Effector memory CD4-positive, alpha-beta T cell (primary cell): ENCODE results near the gene ITGA11.

Experiments
- DNase-seq, 3 donors: peaks; one replicate each; pipeline ENCODE4 v3.0.0-alpha.2; 2020
- H3K27ac ChIP-seq: 2 replicates; pipeline ENCODE4 v1.7.0; 2013; ENCODE audit warnings: mild to moderate bottlenecking, low read length, moderate library complexity; ENCODE audit not compliant: insufficient read depth, poor library complexity, severe bottlenecking
- H3K27me3 ChIP-seq: replicated peaks from 2 replicates; pipeline ENCODE4 v1.7.0; 2013; ENCODE audit warnings: mild to moderate bottlenecking, low read length; ENCODE audit not compliant: insufficient read depth, control insufficient read depth, poor library complexity, severe bottlenecking
- H3K36me3 ChIP-seq: 2 replicates; pipeline ENCODE4 v1.7.0; 2013; ENCODE audit warnings: mild to moderate bottlenecking, low read length, moderate library complexity; ENCODE audit not compliant: control insufficient read depth, insufficient read depth
- H3K4me1 ChIP-seq: 2 replicates; pipeline ENCODE4 v1.7.0; 2013; ENCODE audit warnings: low read length, mild to moderate bottlenecking; ENCODE audit not compliant: control insufficient read depth, insufficient read depth, poor library complexity, severe bottlenecking
- H3K4me3 ChIP-seq: 2 replicates; pipeline ENCODE4 v1.7.0; 2013; ENCODE audit warnings: low read length, low read depth, mild to moderate bottlenecking; ENCODE audit not compliant: insufficient read depth, poor library complexity, severe bottlenecking
- H3K9me3 ChIP-seq: 2 replicates; pipeline ENCODE4 v1.7.0; 2013; ENCODE audit warnings: mild to moderate bottlenecking, low read length, moderate library complexity; ENCODE audit not compliant: control insufficient read depth

Gene ITGA11

DNA sequence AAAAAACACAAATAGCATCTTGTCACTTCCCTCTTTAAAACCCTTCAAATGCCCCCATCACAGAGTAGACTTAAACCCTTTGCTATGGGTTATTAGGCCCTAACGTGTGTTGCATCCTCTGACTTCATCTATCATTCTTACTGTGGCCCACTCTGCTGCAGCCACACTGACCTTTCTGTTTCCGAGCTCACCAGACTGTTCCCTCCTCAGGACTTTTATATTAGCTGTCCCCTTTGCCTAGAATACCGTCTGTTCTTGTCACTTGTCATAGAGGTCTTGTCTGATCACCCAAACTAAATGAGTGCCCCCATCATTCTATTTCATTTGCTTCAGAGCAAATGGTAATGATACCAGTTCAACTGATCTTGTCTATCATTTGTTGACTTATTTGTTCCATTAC, 155.3 kb downstream of the ITGA11 start:
- no peaks in the 10 kb centered on the region for H3K9me3 ChIP-seq
- no peaks in the 10 kb centered on the region for H3K36me3 ChIP-seq
- no peaks in the 10 kb centered on the region for H3K27me3 ChIP-seq
- H3K4me1 ChIP-seq = peaks cover 27% of the 10 kb centered on the region
- peak overlapping the region; percentile 87 for H3K4me3 ChIP-seq
- DNase-seq = no peak
- peak overlapping the region; percentile 93 for H3K27ac ChIP-seq

DNA sequence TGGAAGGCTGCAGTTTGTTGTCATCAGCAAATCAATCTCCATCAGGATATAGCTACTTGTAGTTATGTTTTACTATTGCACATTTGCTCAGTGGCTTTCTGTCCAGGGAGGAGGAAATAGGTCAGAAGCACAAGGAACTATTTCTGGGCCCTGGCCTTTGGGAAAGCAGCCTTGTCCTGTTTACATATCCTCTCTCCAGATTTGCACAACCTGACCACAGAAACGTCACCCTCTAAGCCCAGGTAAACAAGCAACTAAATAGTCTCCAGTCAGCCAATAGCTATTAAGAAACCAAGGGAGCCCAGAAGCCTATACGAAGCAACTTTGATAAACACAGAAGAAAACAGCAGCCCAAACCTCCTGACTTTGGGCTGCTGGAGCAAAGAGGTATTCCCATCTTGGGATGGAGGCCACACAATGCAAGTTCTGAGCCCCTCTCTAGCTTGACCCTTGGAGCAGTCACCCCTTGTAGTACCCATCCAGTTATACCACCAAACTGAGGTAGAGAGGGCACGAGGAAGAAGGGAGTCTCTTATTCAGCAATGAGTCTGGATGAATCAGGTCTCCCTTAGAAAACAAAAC, 156.7 kb downstream of the ITGA11 start:
- no peak overlapping the region for H3K4me3 ChIP-seq
- no peak overlapping the region for H3K27ac ChIP-seq
- H3K9me3 ChIP-seq = no peaks in the 10 kb centered on the region
- no peaks in the 10 kb centered on the region for H3K27me3 ChIP-seq
- H3K36me3 ChIP-seq = no peaks in the 10 kb centered on the region
- H3K4me1 ChIP-seq = peaks cover 17% of the 10 kb centered on the region
- DNase-seq = no peak

DNA sequence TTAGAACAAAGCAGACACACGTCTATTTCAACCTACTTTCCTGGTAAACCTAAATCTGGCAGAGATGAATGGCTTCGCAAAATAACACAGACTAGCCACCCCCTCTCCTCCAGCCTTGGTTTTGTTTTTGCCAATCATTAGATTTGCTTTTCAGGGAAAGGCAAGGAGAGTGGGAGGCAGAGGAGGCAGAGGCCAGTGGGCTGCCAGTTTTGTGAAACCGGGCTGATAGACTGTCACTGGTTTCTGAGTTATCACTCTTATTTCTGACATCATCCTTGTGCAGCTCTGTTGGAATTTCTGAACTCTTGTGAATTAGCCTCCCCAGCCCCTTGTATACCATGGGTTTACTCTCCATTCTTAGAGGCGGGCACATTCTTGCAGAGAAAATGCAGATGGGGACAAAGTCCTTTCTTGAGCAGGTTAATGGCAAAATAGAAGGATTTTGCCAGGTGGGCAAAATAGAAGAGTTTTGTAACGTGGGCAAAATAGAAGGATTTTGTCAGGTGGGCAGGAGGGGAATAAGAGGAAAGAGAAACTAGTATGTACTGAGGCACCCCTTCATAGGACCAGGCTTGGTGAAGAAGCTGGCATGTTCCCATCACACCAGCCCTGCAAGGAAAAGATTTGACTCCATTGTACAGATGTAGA, 157.6 kb downstream of the ITGA11 start:
- no peak for DNase-seq
- Histone ChIP-seq H3K27me3 (no peaks in the 10 kb centered on the region), H3K36me3 (no peaks in the 10 kb centered on the region), H3K9me3 (no peaks in the 10 kb centered on the region), H3K27ac (no peak overlapping the region), H3K4me3 (no peak overlapping the region), H3K4me1 (peaks cover 8% of the 10 kb centered on the region)

DNA sequence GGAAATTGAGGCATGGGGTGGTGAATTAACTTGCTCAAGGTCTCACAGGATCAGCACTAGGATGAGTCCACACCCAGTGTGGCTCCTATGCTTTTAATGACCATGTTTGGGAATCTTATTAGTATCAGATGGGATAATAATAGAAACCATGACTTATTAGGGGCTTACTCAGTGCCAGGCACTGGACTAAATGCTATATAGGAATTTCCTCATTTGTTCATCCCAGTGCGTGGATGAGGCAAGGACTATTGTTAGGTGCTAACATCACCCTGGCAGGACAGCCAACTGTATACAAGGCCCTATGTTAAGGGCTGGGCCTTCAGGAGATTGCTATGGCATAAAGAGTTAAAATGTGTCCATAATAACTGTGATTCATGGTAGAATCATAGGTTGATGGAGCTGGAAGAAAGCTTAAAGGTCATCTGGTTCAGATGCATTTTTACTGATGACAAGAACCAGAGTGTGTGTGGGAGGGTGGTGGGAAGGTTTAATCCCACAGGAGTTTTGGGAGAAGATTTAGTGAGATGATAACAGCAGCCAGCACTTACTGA, 159.2 kb downstream of the ITGA11 start:
- H3K9me3 ChIP-seq = no peaks in the 10 kb centered on the region
- DNase-seq = no peak
- no peak overlapping the region for H3K27ac ChIP-seq
- H3K4me3 ChIP-seq = no peak overlapping the region
- no peaks in the 10 kb centered on the region for H3K27me3 ChIP-seq
- no peaks in the 10 kb centered on the region for H3K4me1 ChIP-seq
- H3K36me3 ChIP-seq = no peaks in the 10 kb centered on the region

DNA sequence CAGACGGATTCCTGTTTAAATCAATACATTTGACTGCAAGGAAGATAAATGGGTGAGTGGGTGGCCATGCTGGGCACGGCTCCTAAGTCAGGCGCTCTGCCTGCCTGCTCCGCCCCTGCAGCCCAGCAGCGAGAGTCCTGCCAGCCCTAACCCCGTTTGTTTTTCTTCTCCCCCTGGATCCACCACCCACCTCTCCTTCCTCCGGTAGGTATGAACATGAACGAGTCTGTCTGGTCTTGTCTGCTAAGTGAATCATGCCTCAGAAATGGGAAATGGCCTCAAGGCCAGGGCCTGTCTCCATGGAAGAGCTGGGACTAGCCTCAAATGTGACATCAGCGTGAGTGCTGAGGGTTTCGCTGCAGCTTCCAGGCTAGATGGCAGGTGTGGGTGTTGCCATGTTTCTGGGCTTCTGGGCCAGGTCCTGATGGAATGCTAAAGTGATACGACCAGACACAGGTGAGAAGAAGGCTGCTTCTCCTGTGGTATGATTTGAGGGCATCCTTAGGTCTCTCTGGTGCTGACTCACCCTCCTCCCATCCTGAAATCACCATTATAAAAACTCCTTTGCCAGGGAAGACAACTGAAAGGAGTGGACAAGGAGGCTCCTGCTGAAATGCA, 160.0 kb downstream of the ITGA11 start:
- no peak for DNase-seq
- Histone ChIP-seq H3K36me3 (no peaks in the 10 kb centered on the region), H3K4me3 (no peak overlapping the region), H3K4me1 (no peaks in the 10 kb centered on the region), H3K9me3 (no peaks in the 10 kb centered on the region), H3K27ac (no peak overlapping the region), H3K27me3 (no peaks in the 10 kb centered on the region)

DNA sequence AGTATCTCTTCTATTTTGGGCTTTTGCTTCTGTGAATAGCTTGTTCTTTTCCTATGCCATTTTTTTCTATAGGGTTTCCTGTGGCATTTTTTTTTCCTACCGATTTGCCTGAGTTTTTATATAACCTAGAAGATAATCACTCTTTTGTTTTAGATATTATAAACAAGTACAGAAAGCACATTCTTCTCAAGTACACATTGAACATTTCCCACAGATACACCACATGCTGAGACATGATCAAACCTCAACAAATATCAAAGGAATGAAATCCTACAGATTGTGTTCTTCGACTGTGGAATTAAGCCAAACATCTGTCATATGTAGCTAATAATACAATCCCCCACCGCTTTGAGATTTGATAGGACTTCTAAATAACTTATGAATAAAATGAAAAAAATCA, 163.6 kb downstream of the ITGA11 start:
- Histone ChIP-seq H3K36me3 (no peaks in the 10 kb centered on the region), H3K9me3 (no peaks in the 10 kb centered on the region), H3K4me1 (no peaks in the 10 kb centered on the region), H3K27ac (no peak overlapping the region), H3K27me3 (peaks cover 8% of the 10 kb centered on the region), H3K4me3 (no peak overlapping the region)
- DNase-seq = no peak

DNA sequence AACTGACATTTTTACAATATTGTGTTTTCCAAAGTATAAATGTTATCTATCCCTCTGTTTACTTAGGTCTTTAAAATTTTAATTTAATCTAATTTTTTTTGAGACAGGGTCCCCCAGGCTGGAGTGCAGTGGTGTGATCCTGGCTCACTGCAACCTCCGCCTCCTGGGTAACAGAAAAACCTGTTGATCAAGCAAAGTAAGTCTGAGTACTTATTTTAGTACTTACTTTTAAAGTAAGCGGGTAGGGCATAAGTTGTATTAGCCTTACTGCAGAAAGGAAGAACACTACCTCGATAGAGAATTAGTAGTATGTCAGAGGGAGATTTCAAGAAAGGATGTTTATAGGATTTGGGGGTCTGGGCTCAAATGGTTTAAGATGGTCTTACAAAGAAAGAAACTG, 166.3 kb downstream of the ITGA11 start:
- H3K4me1 ChIP-seq = no peaks in the 10 kb centered on the region
- H3K27me3 ChIP-seq = peaks cover 8% of the 10 kb centered on the region
- DNase-seq = no peak
- H3K4me3 ChIP-seq = no peak overlapping the region
- H3K27ac ChIP-seq = no peak overlapping the region
- no peaks in the 10 kb centered on the region for H3K9me3 ChIP-seq
- H3K36me3 ChIP-seq = no peaks in the 10 kb centered on the region

DNA sequence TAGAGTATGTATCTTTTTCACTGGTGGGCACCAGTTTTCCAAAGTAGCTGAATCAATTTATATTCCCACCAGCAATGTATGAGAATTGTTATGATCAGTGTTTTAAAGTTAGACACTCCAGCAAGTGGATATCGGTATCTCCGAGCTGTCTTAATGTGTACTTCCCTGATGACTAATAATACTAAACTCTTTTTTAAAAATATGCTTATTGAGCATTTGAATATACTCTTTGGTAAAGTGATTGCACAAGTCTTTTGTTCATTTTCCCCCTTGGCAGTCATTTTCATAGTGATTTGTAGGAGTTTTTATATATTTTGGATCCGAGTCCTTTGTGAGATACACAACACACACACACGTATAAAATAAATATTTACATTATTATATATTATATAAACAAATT, 166.9 kb downstream of the ITGA11 start:
- Histone ChIP-seq H3K27ac (no peak overlapping the region), H3K9me3 (no peaks in the 10 kb centered on the region), H3K4me1 (no peaks in the 10 kb centered on the region), H3K36me3 (no peaks in the 10 kb centered on the region), H3K27me3 (peaks cover 8% of the 10 kb centered on the region), H3K4me3 (no peak overlapping the region)
- no peak for DNase-seq

DNA sequence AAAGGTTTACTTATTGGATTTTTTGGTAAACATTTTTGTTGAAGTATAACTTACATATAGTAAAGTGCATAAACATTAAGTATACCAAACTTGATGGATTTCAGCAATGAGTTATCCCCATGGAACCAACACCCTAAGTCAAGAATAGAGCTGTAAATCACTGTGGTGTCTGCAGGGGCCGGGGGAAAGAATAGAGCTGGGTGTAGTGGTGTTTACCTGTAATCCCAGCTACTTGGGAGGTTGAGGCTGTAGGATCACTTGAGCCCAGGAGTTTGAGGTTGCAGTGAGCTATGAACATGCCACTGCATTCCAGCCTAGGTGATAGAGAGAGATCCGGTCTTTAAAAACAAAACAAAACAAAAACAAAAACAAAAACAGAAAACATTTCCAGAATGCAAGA, 167.7 kb downstream of the ITGA11 start:
- DNase-seq = no peak
- Histone ChIP-seq H3K4me1 (no peaks in the 10 kb centered on the region), H3K9me3 (no peaks in the 10 kb centered on the region), H3K27me3 (peaks cover 8% of the 10 kb centered on the region), H3K27ac (no peak overlapping the region), H3K36me3 (no peaks in the 10 kb centered on the region), H3K4me3 (no peak overlapping the region)
